Stimulated activated CD4-positive, alpha-beta T cell treated with anti-CD3 and anti-CD28 coated beads, TNF-alpha, amount 100 ng/mL, for 24 hours (primary cell): ENCODE results near the gene STMN3.
"Not testable (repeated sequence)": the region's sequence is repeated elsewhere in the genome, so short reads cannot be mapped to it uniquely, and the experiment has no call there.

ENCODE experiments used
- DNase-seq, 3 experiments: peaks; one replicate each; pipeline ENCODE4 v3.0.0-alpha.2; 2020; ENCODE audit warnings: low read depth in 3 of 3

Gene STMN3

GRCh38 chr20:63657937-63658748 is 4.9 kb upstream of the STMN3 start, which contains the start of gene RTEL1:
TSS of gene RTEL1 (plus strand) at chr20:63658312. CDS start at chr20:63659403, 1,091 bp downstream.
- DNase-seq, result peak; percentile 81 to 86 (median 82)

GRCh38 chr20:63657260-63657936 is 4.2 kb upstream of the STMN3 start:
- DNase-seq, result no peak

- DNase-seq, result no peak
Observed at GRCh38 chr20:63656451-63656850, 3.2 kb upstream of the STMN3 start.

- no peak for DNase-seq
Observed at GRCh38 chr20:63655249-63655648, 2.0 kb upstream of the STMN3 start.

- DNase-seq, result no peak
Observed at GRCh38 chr20:63653974-63654668, 897 bp upstream of the STMN3 start.

- no peak for DNase-seq
Observed at GRCh38 chr20:63652192-63652980, 838 bp downstream of the STMN3 start.

GRCh38 chr20:63651942-63652191 is 1.4 kb downstream of the STMN3 start:
- no peak for DNase-seq

- not testable (repeated sequence) for DNase-seq
Observed at GRCh38 chr20:63650486-63650885, 2.7 kb downstream of the STMN3 start.

GRCh38 chr20:63648895-63649589 is 4.2 kb downstream of the STMN3 start:
- DNase-seq, result no peak

- no peak for DNase-seq
Observed at GRCh38 chr20:63648190-63648589, 5.0 kb downstream of the STMN3 start.

GRCh38 chr20:63645218-63645617 is 8.0 kb downstream of the STMN3 start:
- DNase-seq, result no peak

GRCh38 chr20:63643946-63644345 is 9.3 kb downstream of the STMN3 start:
- no peak for DNase-seq

GRCh38 chr20:63643499-63643898 is 9.7 kb downstream of the STMN3 start:
- DNase-seq, result no peak

GRCh38 chr20:63642527-63643247 is 10.5 kb downstream of the STMN3 start:
- DNase-seq, result no peak

- peak; percentile 94 to 96 (median 96) for DNase-seq
Observed at GRCh38 chr20:63641792-63642523, 11.3 kb downstream of the STMN3 start.

GRCh38 chr20:63641146-63641791 is 12.0 kb downstream of the STMN3 start:
- peak in 1 of 3 experiments; percentile 52 for DNase-seq

- not testable (repeated sequence) for DNase-seq
Observed at GRCh38 chr20:63640686-63641085, 12.5 kb downstream of the STMN3 start.

- no peak for DNase-seq
Observed at GRCh38 chr20:63640086-63640485, 13.1 kb downstream of the STMN3 start.
